Stimulated activated CD4-positive, alpha-beta T cell treated with anti-CD3 and anti-CD28 coated beads, Interleukin-4, amount 100 ng/mL, for 1 hour (primary cell): Measurements from ENCODE around the gene HECA.
"Not testable (repeated sequence)": the region's sequence is repeated elsewhere in the genome, so short reads cannot be mapped to it uniquely, and the experiment has no call there.

ENCODE experiments used
- DNase-seq: peaks from one replicate; pipeline ENCODE4 v3.0.0-alpha.2; 2020

HECA gene

GRCh38 chr6:139161817-139162284 lies 27.0 kb downstream of the HECA start:
- peak; percentile 56 for DNase-seq

DNA sequence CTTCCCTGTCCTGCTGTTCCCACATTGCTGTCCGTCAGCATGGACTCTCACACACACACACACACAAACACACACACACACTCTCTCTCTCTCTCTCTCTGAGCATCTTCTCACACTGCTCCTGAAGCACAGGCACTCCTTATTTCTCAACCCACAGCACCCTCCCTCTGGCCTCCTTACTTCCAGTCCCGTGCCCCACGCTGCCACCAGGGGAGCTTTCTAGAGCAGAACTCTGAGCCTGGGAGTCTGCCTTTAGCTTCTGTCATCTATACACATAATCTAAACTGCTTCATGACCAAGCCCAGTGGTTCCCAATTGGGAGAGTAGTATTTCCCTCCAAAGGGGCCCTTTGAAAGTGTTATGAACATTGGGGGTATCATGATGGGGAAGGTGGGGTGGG lies 29.1 kb downstream of the HECA start:
- DNase-seq, result peak; percentile 47

DNA sequence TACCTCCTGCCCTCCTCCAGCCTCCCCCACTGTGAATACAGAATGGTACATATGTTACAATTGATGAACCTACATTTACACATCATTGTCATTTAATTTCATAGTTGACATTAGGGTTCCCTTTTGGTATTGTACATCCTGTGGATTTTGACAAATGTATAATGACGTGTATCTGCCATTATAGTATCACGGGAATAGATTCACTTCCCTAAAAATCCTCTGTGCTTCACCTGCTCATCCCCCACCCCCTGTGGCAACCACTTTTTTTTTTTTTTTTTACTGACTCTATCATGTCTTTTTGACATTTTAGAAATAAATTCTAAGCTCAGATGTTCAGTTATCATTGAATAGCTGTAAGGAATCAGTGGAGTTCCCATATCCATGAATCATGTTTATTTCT lies 30.4 kb downstream of the HECA start:
- no peak for DNase-seq

DNA sequence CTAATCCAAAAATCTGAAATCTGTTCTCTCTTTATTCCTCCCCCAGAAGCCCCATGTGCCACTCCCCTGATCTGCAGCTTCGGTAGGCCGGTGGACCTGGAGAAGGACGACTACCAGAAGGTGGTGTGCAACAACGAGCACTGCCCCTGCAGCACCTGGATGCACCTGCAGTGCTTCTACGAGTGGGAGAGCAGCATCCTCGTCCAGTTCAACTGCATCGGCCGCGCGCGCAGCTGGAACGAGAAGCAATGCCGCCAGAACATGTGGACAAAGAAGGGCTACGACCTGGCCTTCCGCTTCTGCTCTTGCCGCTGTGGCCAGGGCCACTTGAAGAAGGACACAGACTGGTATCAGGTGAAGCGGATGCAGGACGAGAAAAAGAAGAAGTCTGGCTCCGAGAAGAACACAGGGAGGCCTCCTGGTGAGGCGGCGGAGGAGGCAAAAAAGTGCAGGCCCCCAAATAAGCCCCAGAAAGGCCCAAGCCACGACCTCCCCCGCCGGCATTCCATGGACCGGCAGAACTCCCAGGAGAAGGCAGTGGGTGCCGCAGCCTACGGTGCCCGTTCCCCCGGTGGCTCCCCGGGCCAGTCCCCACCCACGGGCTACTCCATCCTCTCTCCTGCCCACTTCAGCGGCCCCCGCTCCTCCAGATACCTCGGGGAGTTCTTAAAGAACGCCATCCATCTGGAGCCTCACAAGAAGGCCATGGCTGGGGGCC lies 31.5 kb downstream of the HECA start:
- DNase-seq, result no peak

DNA sequence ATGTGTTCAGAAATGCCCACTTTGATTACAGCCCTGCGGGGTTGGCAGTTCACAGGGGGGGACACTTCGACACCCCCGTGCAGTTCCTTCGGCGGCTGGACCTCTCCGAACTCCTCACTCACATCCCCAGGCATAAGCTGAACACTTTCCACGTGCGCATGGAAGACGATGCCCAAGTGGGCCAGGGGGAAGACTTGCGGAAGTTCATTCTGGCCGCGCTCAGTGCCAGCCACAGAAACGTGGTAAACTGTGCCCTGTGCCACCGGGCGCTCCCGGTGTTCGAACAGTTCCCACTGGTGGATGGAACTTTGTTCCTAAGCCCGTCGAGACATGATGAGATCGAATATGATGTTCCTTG lies 32.1 kb downstream of the HECA start:
- DNase-seq, result no peak

DNA sequence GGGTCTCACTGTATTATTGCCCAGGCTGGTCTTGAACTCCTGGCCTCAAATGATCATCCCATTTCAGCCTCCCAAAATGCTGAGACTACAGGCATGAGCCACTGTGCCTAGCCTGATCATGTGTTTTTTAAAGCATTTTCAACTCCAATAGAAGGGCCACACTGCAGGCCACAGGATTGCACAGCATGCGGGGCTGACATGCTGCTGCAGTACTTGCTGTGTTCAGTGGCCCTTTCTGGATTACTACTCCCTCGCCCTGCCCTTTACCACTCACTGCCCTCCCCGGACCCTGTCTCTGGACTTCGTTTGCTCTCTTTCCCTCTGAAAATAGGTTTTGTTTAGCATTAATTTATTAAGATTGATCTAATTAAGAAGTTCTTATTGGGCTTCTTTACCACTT lies 37.3 kb downstream of the HECA start:
- DNase-seq, result no peak

GRCh38 chr6:139172567-139172966 lies 37.7 kb downstream of the HECA start:
- no peak for DNase-seq

GRCh38 chr6:139173172-139173571 lies 38.3 kb downstream of the HECA start:
- no peak for DNase-seq

DNA sequence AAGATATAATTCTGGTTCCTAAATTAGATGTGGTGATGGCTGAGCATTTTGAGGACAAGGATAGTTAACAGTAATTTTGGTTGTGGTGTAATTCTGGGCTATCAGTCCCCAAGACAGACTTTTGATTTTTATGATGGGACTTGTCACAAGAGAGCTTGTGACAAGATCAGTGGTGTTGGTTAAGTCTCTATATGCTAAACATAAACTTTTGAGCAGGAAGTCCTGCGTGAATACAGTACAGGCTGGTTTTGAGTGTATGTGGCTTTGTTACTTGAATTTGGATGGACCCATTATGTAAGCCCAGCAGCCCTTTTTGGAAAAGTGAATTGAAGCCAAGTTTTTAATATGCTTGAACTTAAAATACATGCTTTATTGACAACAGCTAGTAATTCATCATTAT lies 38.9 kb downstream of the HECA start:
- no peak for DNase-seq

- no peak for DNase-seq
These were observed 40.1 kb downstream of the HECA start for GRCh38 chr6:139174961-139175360.

DNA sequence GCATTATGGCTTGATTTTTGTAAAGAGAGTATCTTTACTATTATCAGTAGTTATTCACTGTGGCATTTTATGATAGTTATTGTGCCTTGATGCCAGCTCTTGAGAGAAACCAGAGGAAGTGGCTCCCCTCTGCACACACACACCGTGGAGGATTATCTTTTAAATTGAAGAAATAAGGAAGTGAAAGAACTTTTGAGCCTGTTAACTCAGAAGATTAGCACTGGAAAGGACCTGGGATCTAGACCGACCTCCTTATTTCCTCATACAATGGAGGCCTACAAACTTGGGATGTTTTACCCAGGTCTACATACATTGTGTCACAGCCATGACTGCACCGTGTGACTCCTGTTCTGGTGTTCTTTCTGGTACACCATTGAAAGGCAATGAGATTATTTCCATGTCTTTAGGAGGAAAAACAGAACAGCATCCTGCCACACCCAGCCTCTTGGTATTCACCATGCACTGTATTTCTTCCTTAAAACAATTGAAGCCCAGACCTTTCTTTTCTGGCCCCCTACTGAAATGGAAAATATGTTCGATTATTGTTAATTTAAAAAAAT lies 40.6 kb downstream of the HECA start:
- DNase-seq, result no peak

DNA sequence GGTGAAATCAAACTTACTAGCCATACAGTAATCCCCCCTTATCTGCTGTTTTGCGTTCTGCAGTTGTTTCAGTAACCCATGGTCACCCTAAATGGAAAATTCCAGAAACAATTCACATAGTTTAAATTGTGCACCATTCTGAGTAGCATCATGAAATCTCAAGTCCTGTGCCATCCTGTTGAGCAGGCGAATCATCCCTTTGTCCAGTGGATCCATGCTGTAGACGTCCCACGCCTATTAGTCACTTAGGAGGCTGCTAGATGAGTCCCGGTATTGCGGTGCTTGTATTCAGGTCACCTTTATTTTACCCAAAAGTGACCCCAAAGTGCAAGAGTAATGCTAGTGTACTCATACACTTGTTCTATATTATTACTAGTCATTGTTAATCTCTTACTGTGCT lies 46.4 kb downstream of the HECA start:
- DNase-seq, result no peak

- DNase-seq, result no peak
These were observed 49.2 kb downstream of the HECA start for GRCh38 chr6:139184047-139184446.

GRCh38 chr6:139184459-139184858 lies 49.6 kb downstream of the HECA start:
- no peak for DNase-seq

DNA sequence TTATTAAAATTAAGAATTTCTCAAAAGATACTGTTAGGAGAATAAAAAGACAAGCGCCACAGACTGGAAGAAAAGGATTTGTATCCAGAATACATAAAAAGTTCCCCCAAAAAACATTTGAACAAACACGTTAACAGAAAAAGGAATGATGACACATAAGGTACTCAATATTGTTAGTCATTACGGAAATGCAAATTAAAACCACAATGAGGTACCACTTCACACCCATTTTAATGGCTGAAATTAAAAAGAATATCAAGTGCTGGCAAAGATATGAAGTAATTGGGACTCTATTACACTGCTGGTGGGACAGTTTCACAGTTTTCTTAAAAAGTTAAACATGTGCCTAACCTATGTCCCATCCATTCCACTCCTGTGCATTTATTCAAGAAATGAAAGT lies 51.4 kb downstream of the HECA start:
- DNase-seq, result no peak

DNA sequence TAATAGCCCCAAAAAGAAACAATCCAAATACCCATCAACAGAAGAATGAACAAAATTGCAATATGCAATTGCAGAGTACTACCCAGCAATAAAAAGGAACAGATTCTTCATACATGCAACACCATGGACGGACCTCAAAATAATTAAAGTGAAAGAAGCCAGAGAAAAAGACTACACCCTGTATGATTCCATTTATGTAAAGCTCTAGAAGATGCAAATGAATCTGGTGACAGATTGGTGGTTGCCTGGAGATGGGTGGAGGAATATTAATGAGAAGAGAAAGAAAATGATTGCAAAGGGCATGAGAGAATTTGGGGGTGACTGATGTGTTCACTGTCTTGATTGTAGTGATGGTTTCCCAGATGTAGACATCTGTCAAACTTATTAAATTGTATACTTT lies 51.8 kb downstream of the HECA start:
- DNase-seq, result no peak

- no peak for DNase-seq
These were observed 52.6 kb downstream of the HECA start for GRCh38 chr6:139187489-139187888.

- no peak for DNase-seq
These were observed 54.8 kb downstream of the HECA start for GRCh38 chr6:139189665-139190064.

DNA sequence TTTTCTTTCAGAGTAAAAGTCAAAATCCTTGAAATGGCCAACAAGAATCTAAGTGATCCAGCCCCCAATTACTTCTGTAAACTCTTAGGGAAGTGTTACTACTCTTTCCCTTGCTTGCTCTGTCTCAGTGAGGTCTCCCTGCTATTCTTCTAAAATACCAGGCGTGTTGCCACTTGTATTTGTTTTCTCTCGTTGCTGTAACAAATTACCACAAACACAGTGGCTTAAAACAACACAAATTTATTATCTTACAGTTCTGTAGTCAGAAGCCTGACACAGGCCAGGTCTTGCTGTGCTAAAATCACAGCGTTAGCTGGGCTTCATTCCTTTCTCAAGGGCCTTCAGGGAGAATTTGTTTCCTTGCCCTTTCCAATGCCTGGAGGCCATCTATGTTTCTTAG lies 59.9 kb downstream of the HECA start:
- DNase-seq, result no peak

DNA sequence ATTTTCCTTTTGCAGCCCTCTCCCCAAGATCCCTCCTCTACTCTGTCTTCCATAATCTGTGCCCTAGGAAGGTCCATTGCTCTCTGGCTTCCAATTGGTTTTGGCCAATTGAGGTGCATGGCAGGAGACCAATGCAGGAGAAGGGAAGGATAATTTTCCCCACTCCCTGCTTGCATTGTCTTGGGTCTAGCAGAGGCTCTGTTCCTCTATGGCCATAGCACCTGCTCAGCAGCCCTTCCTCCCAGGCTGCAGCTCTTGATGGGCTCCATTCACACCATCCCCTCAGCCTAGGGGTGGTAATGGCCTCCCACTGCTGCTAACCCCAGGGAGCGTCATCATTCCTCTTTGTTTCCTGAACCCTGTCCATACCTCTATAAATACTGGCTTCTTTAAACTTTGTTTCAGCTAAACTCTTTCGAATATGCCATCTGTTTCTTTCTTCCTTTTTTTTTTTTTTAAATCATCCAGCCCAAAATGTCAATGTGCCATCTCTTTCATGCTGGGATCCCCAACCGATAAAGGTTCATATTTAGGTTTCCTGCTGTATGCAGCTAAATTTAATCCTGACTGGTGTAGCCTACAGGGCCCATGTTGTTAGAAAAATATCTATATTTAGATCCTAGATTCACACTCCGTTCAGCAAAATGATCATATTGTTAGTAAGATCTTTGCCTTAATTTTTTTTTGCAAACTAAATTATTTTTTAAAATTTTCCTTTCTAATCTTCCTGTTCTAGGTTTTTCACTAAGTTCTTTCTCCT lies 63.8 kb downstream of the HECA start:
- no peak for DNase-seq

DNA sequence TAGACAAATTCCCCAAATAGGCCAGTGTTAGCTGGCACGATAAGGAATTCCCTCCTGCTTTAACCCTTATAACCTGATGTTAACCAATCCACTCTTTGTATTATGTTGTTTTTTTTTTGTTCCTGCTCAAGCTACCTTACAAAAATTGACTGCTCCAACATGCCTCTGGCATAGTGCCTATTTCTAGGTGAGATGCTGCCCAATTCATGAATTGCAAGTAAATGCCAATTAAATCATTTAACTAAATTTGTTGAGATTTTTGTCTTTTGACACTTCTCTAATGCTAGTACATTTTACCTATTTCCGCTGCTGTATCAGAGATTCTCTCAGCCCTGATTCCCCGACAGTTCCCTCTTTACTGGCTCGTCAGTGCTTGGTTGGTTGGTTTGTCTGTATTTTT lies 66.5 kb downstream of the HECA start:
- DNase-seq, result no peak

GRCh38 chr6:139204978-139205377 lies 70.1 kb downstream of the HECA start:
- no peak for DNase-seq

- no peak for DNase-seq
These were observed 71.0 kb downstream of the HECA start for GRCh38 chr6:139205843-139206242.

DNA sequence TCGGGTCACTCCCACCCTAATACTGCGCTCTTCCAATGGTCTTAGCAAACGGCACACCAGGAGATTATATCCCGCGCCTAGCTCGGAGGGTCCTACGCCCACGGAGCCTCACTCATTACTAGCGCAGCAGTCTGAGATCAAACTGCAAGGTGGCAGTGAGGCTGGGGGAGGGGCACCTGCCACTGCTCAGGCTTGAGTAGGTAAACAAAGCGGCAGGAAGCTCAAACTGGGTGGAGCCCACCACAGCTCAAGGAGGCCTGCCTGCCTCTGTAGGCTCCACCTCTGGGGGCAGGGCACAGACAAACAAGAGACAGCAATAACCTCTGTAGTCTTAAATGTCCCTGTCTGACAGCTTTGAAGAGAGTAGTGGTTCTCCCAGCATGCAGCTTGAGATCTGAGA lies 75.9 kb downstream of the HECA start:
- not testable (repeated sequence) for DNase-seq
